Activated effector memory CD4-positive, alpha-beta T cell treated with anti-CD3 and anti-CD28 coated beads, Interleukin-2, amount 50 U/mL, for 16 hours (primary cell): ENCODE measurements around the gene ATG5.
"Not testable (repeated sequence)": the region's sequence is repeated elsewhere in the genome, so short reads cannot be mapped to it uniquely, and the experiment has no call there.

Experiments
- DNase-seq: peaks from one replicate; pipeline ENCODE4 v3.0.0-alpha.2; 2020

The ATG5 gene

GRCh38 chr6:106309766-106310373 is 15.7 kb downstream of the ATG5 start:
- DNase-seq, result no peak

- no peak for DNase-seq
Observed at GRCh38 chr6:106308985-106309384, 16.6 kb downstream of the ATG5 start.

DNA sequence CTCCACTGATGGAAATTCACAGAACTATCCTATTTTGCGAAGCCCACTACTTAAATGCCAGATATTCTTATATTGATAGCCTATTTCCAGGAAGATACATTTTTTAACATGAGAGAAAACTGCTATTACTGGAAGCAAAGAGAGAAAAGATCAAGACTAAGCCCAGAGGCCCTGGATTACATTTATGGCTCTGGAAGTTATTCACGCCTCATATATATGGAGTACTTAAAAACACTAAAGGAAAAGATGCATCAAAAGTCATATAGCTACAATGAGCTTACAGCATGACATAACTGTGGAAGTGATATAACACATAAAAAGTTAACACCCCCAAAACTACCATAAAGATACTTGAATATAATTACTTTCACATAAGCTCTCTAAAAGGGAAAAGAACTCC is 19.8 kb downstream of the ATG5 start:
- no peak for DNase-seq

DNA sequence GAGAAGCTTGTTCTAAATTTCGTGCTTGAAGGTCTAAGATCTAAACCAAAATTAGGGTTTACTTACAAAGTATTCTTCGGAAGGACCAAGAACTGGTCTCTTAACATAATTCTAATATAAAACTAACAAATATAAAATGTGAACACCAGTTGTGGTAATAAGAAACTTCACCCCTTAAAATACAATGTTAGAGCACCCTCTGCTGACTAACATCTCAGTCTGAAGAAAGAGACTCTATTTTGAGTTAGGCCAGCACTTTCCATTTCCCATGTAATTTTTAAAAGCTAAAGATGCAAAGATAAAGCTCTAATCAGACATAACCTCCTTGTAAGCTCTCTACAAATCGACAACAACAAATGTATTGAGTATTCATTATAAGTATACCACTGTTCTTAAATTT is 24.6 kb downstream of the ATG5 start:
- no peak for DNase-seq

DNA sequence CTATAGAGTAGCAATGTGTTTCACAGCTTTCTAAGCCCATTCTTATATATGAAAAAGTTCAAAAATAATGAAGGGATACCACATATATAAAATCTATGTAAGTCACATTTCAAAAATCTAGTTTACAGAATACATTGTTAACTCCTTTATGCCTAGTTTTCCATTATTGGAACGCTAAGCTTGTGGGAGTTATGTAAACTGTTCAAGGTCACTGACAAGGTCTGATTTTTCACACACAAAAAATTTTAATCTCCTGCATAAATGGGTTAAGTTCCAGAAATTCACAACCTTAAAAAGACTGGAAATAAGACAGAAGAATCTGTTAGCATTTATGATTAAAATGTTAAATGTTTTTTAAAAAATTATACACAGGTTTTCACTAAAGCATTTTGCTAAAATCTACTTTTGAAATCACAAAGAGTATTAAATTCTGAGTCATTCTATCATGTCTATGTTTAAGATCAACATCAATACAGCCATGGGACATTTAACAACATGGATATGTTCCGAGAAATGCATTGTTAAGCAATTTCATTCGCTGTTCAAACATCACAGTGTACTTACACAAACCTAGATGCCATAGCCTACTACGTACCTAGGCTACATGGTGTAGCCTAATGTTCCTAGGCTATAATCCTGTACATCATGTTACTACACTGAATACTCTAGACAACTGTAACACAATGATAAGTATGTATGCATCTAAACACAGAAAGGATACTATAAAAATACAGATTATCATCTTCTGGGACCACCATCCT is 25.4 kb downstream of the ATG5 start:
- DNase-seq, result no peak

DNA sequence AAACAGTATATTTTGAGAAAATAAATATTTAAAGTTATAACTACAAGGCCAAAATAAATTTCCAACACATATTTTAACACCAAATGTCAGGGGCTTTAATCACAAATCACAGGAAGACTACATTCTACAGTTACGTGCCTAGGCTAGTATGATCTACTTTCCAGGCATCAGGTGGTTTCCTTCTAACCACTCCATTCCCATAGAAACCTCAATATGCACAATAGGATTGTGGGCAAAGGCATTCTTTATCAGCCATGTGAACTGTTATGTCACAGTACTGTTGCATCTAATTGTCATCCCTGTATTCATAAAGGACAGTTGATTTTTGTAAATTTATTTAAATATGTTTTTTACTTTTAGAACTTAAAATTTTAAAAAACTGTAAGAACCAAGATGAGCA is 32.4 kb downstream of the ATG5 start:
- DNase-seq, result no peak

DNA sequence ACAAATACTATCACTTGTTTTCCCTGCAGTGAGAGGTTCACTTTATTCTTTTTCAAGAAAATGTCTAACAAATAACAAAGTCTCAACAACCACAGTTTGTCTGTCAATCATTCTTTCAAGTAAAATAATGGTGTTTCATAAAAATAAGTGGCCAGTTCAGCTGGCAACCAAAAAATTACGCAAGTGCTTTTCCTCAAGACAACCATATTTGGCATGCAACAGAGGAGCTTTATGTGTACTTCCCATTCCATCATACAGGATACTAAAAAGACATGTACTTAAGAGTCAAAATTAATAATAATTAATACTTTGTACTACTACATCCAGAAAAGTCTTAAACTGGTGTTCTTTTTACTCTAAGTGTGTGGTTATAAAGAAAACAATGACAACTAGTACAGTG is 34.6 kb downstream of the ATG5 start:
- no peak for DNase-seq

DNA sequence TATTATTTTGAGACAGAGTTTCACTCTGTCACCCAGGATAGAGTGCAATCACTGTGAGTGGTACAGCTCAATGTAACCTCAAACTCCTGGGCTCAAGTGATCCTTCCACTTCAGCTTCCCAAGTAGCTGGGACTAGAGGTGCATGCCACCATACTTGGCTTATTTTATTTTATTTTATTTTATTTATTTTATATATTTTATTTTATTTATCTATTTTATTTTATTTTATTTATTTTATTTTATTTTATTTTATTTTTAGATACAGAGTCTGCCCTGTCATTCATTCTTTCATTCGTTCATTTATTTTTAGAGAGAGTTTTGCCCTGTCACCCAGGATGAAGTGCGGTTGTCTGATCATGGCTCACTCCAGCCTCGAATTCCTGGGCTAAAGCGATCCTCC is 35.5 kb downstream of the ATG5 start:
- no peak for DNase-seq

- DNase-seq, result no peak
Observed at GRCh38 chr6:106287215-106287614, 38.3 kb downstream of the ATG5 start.

DNA sequence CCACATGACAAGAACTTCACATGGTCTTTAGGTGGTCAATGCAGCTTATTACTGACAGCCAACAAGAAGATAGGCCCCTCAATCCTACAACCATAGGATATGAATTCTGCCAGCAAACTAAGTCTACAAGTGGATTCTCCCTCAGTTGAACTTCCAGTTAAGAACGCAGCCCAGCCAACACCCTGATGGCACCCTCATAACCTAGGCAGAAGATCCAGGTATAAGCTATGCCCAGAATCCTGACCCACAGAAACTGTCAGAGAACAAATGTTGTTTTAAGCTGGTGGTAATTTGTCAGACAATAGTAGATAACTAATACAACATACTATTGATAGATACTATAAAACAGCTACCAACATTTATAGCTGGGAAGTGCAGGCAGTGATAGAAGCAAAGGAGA is 38.8 kb downstream of the ATG5 start:
- no peak for DNase-seq

DNA sequence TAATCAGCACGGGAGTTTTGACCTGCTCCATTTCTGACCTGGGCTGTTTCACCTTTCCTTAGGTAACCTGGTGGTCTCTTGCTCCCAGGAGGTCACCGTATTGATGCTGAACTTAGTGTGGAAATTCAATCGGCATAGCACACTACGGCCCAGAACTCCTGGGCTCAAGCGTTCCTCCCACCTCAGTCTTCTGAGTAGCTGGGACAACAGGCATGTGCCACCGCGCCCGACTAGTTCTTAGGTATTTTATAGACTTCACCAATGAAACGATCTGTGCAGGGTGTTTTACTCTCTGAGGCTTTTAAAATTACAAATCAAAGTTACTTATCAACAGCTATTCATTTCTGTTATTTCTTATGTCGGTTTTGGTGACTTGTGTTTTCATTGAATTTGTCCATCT is 42.1 kb downstream of the ATG5 start:
- no peak for DNase-seq

GRCh38 chr6:106281661-106282060 is 43.9 kb downstream of the ATG5 start:
- no peak for DNase-seq

DNA sequence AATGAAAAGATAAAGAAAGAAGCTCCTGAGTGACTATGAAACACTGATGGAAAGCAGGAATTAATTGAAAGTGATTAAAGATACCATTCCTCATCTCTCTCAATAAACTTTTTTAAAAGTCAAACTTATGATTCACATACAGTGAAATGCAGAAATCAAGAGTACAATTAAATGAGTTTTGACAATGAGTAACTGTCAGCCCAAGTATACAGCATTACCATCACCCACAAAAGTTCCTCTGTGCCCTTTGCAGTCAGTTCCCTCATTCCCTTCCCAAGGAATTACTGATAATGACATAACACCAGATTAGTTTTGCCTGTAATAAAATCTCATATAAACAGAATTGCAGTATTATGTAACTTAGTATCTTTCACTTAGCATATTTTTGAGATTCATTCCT is 44.5 kb downstream of the ATG5 start:
- no peak for DNase-seq

GRCh38 chr6:106279179-106279578 is 46.4 kb downstream of the ATG5 start:
- DNase-seq, result no peak

GRCh38 chr6:106275692-106276091 is 49.9 kb downstream of the ATG5 start:
- DNase-seq, result no peak

DNA sequence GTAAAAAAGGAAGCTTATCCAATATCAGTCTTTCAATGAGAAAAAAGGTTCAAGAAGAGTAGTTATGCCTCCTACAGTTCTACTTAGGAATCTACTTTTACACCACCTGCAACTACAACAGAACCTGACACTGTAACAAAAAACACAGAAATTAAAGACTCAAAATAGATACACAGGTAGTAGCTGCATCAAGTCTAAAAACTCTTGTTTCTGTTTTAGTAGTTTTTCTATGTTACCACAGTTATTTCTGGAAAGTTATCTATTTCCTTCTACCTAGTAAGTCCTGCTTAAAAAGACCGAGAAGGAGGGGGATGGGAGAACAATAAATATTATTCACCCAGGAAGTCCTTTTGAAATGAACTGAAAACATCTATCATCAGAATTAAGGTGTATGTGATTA is 52.5 kb downstream of the ATG5 start:
- DNase-seq, result no peak

- no peak for DNase-seq
Observed at GRCh38 chr6:106272287-106272686, 53.3 kb downstream of the ATG5 start.

DNA sequence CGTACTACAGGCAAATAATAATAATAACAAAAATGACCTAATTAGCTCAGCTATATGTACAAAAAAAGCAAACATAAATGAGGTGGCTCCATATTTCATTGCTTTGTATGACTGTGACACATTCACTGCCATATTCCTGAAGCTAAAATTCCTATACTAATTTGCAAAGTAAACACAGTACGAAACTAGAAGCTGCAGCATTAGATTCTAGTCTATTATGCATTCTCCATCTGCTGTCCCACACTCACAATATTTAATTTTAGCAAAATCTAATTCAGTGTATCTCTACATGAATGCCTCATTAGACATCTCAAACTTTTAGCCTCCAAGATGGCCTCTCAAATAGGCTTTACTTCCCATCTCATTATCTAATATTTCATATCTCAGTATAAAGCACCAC is 55.1 kb downstream of the ATG5 start:
- no peak for DNase-seq

DNA sequence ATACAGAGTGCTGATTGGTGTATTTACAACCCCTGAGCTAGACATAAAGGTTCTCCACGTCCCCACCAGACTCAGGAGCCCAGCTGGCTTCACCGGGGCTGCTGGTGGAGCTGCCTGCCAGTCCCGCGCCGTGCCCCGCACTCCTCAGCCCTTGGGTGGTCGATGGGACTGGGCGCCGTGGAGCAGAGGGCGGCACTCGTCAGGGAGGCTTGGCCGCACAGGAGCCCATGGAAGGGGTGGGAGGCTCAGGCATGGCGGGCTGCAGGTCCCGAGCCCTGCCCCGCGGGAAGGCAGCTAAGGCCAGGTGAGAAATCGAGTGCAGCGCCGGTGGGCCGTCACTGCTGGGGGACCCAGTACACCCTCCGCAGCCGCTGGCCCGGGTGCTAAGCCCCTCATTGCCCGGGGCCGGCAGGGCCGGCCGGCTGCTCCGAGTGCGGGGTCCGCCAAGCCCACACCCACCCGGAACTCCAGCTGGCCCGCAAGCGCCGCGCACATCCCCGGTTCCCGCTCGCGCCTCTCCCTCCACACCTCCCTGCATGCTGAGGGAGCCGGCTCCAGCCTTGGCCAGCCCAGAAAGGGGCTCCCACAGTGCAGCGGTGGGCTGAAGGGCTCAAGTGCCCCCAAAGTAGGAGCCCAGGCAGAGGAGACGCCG is 56.2 kb downstream of the ATG5 start:
- not testable (repeated sequence) for DNase-seq

DNA sequence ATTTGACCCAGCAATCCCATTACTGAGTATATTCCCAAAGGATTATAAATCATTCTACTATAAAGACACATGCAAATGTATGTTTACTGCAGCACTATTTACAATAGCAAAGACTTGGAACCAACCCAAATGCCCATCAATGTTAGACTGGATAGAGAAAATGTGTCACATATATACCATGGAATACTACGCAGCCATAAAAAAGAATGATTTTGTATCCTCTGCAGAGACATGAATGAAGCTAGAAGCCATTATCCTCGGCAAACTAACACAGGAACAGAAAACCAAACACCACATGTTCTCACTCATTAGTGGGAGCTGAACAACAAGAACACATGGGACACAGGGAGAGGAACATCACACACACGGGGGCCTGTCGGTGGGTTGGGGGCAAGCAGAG is 57.1 kb downstream of the ATG5 start:
- not testable (repeated sequence) for DNase-seq

DNA sequence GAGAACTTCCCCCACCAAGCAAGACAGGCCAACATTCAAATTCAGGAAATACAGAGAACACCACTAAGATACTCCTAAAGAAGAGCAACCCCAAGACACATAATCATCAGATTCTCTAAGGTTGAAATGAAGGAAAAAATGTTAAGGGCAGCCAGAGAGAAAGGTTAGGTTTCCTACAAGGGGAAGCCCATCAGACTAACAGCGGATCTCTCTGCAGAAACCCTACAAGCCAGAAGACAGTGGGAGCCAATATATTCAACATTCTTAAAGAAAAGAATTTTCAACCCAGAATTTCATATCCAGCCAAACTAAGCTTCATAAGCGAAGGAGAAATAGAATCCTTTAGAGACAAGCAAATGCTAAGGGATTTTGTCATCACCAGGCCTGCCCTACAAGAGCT is 61.1 kb downstream of the ATG5 start:
- not testable (repeated sequence) for DNase-seq

- DNase-seq, result not testable (repeated sequence)
Observed at GRCh38 chr6:106259748-106260147, 65.8 kb downstream of the ATG5 start.

- DNase-seq, result no peak
Observed at GRCh38 chr6:106258726-106259125, 66.8 kb downstream of the ATG5 start.

- no peak for DNase-seq
Observed at GRCh38 chr6:106257195-106257594, 68.4 kb downstream of the ATG5 start.
